K562 treated with DMSO at 1 percent for 12 hours (cell line): ENCODE results near the gene ANKRD23. TPM values are rescaled to one million over a fixed set of nuclear protein-coding genes. Genes with fewer than 3 reads are reported as not detected.

Experiments
- total RNA-seq: library from RNA; unstranded; fragments of 300-600 nt; gene quantifications from 2 replicates; pipeline ENCODE4 v1.2.3, GENCODE V29; 2022; ENCODE audit not compliant: insufficient read depth

Gene ANKRD23
- 3.2 and 4.7 TPM in 2 replicates for total RNA-seq

DNA sequence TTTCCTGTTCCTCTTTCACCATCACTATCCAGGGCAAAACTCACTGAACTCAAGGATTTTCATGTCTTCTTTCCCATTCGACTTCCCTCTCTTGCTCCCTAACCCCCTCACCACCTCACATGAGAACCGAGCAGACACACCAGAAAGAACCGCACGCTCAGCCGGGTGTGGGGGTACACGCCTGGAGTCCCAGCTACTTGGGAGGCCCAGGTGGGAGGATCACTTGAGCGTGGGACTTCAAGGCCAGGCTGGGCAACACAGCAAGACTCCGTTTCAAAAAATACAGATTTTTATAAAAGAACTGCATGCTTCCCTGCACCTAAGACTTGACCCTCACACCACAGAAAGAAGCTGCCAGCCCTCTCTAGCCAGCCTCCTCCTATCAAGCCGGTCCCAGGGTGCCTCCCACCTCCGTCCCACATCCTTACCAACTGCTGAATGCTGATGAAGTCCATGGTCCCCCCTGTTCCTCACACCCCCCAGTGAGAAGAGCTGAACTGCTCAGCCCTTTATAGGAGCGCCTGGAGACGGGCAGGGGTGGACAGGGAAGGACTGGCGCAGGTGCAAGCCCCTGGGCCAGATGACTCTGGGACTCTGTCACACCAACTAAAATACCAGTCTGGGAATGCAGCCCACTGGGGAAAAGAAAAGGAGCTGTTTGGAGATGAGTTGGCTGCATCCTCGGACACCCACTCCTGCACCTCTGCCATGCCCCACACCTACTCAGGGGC lies at the start of gene ANKRD23:
TSS of gene ANKRD23 (minus strand) at position 484 of the 731 bp plus-strand sequence. CDS start at position 455, 29 bp downstream.

DNA sequence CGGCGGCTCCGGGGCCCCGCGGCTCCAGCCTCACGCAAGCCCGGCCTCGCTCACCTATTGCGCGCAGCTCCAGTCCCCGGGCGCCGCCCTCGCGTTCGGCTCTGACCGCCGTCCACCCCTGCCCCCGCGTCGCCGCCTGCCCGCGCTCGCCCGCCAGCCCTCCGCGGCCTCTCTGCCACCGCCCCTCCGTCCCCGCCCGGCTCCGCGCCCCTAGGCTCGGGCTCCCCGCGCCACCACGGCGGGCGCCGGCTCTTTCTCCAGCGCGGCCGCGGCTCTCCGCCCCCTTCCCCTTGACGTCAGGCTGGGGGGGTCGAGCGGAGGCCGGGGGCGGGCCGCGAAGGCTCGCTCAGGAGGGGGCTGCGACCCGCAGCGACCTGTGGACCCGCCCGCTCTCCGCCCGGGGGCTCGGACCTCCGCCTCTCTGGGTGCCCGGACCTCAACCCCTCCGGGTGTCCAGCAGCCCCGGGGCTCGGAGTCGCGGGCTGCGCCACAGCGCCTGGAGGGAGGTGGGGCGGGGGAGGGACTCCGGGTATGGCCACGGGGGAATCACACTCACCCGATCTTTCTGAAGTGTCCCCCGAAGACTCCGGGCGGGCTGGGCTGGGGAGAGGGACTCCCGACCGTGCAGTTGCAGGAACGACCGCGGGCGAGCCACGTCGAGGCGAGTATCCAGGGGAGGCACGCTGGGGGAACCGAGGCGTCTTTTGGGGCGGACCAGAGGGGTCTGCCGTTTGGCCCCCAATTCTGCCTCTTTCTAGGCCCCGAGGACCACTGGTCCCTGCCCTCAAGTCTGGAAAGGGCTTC lies 26.2 kb upstream of the ANKRD23 start, which contains the start of gene SEMA4C:
TSS of gene SEMA4C (minus strand) at position 259 of the 804 bp plus-strand sequence. CDS start 2,194 bp downstream, outside the sequence.

GRCh38 chr2:96857667-96858372 lies 14.0 kb upstream of the ANKRD23 start, which contains the start of gene ANKRD39:
ANKRD39 (minus strand) TSS chr2:96858016; CDS start chr2:96857987, 29 bp downstream.

DNA sequence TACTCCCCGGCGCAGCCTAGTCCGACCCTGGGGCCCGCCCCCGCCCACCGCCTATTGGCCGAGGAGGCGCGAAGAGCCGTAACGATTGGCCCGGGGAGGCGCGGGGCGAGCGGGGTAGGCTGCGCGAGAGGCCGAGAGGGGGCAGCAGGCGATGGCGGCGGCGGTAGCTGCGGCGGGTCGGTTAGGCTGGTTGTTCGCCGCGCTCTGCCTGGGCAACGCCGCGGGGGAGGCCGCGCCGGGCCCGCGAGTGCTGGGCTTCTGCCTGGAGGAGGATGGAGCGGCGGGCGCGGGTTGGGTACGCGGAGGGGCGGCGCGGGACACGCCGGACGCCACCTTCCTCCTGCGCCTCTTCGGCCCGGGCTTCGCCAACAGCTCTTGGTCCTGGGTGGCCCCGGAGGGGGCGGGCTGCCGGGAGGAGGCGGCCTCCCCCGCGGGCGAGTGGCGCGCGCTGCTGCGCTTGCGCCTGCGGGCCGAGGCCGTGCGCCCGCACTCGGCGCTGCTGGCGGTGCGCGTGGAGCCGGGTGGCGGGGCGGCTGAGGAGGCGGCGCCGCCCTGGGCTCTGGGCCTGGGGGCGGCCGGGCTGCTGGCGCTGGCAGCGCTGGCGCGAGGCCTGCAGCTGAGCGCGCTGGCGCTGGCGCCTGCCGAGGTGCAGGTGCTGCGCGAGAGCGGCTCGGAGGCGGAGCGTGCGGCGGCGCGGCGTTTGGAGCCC lies 27.5 kb downstream of the ANKRD23 start, which contains the start of gene CNNM3:
TSS of gene CNNM3 (plus strand) at position 142 of the 709 bp plus-strand sequence. CDS start at position 152, 10 bp downstream.

Other genes starting within 250 kb of the ANKRD23 start
- gene KANSL3, start 205.7 kb downstream of the ANKRD23 start, total RNA-seq: 16.3 and 44.5 TPM in 2 replicates
- gene FER1L5, start 201.3 kb downstream of the ANKRD23 start, total RNA-seq: not detected in 2 replicates
- gene LMAN2L, start 104.0 kb downstream of the ANKRD23 start, total RNA-seq: 16.4 and 22.7 TPM in 2 replicates
- 5.2 and 13.1 TPM in 2 replicates for gene CNNM4, start 83.1 kb downstream of the ANKRD23 start, total RNA-seq
- 13.6 and 33.7 TPM in 2 replicates for gene CNNM3, start 27.8 kb downstream of the ANKRD23 start, total RNA-seq
- 20.6 and 23.9 TPM in 2 replicates for gene ANKRD39, start 14.0 kb upstream of the ANKRD23 start, total RNA-seq
- gene SEMA4C, start 26.1 kb upstream of the ANKRD23 start, total RNA-seq: 18.7 and 37.8 TPM in 2 replicates
- 279 and 372 TPM in 2 replicates for gene FAM178B, start 142.6 kb upstream of the ANKRD23 start, total RNA-seq